Osteoblast (primary cell): ENCODE measurements around the gene ATRIP. TPM values are rescaled to one million over a fixed set of nuclear protein-coding genes. Genes with fewer than 3 reads are reported as not detected.
A peak's percentile ranks its signal among the peaks of the same experiment; 100 is the strongest.

Source experiments
- DNase-seq: peaks from one replicate; pipeline ENCODE4 v3.0.0; 2011; ENCODE audit warnings: low spot score, mixed read lengths; ENCODE audit not compliant: insufficient read length; ENCODE audit errors: missing footprints
- H2AFZ ChIP-seq: 2 replicates; pipeline ENCODE4 v1.6.0; 2011; ENCODE audit warnings: mild to moderate bottlenecking, low read length
- H3K27ac ChIP-seq: 2 replicates; pipeline ENCODE4 v1.5.1; 2011; ENCODE audit warnings: mild to moderate bottlenecking, low read depth, low read length, moderate library complexity
- H3K27me3 ChIP-seq: 2 replicates; pipeline ENCODE4 v1.6.0; 2012; ENCODE audit warnings: mild to moderate bottlenecking, control low read depth, inconsistent platforms, low read length, moderate library complexity; ENCODE audit not compliant: insufficient read depth
- H3K36me3 ChIP-seq: 2 replicates; pipeline ENCODE4 v1.5.1; 2011; ENCODE audit warnings: mild to moderate bottlenecking, low read length, control low read depth, moderate library complexity; ENCODE audit not compliant: insufficient read depth
- H3K4me1 ChIP-seq: 2 replicates; pipeline ENCODE4 v1.5.1; 2011; ENCODE audit warnings: mild to moderate bottlenecking, low read length, control low read depth, moderate library complexity; ENCODE audit not compliant: insufficient read depth
- H3K4me2 ChIP-seq: 2 replicates; pipeline ENCODE4 v1.6.0; 2011; ENCODE audit warnings: mild to moderate bottlenecking, low read length; ENCODE audit not compliant: insufficient read depth
- H3K4me3 ChIP-seq: fragments of 200-600 bp; sonication (generic); 3 replicates; pipeline ENCODE4 v1.5.1; 2012; ENCODE audit warnings: mild to moderate bottlenecking, low read length, inconsistent platforms; ENCODE audit not compliant: insufficient read depth
- H3K79me2 ChIP-seq: 2 replicates; pipeline ENCODE4 v1.6.0; 2012; ENCODE audit warnings: mild to moderate bottlenecking, low read length, control low read depth, inconsistent platforms; ENCODE audit not compliant: insufficient read depth
- H3K9me3 ChIP-seq: 2 replicates; pipeline ENCODE4 v1.5.1; 2011; ENCODE audit warnings: low read depth, low read length, control low read depth
- H4K20me1 ChIP-seq: 2 replicates; pipeline ENCODE4 v1.6.0; 2012; ENCODE audit warnings: mild to moderate bottlenecking, low read length, control low read depth; ENCODE audit not compliant: insufficient read depth
- total RNA-seq: library from RNA; depleted of rRNA; stranded (reverse); fragments of >200 nt; gene quantifications from 2 replicates; pipeline ENCODE4 v1.2.3, GENCODE V29; 2012
- TF ChIP-seq, protein P1 (sequence below): IDR thresholded peaks from 2 replicates; pipeline ENCODE4 v1.5.1; 2011; ENCODE audit warnings: mild to moderate bottlenecking, low read depth, low read length, moderate library complexity; ENCODE audit errors: extremely low read depth

Gene ATRIP
- total RNA-seq, 1 donor: 5.1 TPM

DNA sequence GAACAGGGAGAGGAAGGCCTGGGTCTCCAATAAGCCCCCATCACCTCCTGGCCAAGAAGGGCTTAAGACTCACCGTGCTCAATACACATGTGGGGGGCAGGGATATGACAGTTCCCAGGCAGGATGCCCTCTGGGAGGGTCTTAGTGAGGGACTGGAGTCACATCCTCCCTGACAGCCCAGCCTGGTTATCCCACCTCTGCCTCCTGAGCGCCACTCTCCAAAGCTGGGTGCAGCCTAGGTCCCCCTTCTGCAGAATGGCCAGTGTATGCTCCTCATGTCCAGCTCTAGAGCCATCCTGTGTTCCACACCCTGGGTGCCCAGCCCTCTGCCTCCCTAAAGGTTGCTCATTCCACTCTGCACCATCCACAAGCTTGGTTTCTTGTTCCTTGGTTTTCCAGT lies 58.6 kb downstream of the ATRIP start:
- Histone ChIP-seq H3K27me3 (no peaks in the 10 kb centered on the region), H3K36me3 (peaks cover 5% of the 10 kb centered on the region), H3K4me1 (peaks cover 25% of the 10 kb centered on the region), H3K27ac (no peak overlapping the region), H3K4me2 (peak overlapping the region; percentile 77), H3K79me2 (peaks cover 23% of the 10 kb centered on the region), H3K9me3 (no peaks in the 10 kb centered on the region), H3K4me3 (no peak overlapping the region), H4K20me1 (peaks cover 11% of the 10 kb centered on the region), H2AFZ (no peak overlapping the region)
- TF ChIP-seq, protein P1, sequence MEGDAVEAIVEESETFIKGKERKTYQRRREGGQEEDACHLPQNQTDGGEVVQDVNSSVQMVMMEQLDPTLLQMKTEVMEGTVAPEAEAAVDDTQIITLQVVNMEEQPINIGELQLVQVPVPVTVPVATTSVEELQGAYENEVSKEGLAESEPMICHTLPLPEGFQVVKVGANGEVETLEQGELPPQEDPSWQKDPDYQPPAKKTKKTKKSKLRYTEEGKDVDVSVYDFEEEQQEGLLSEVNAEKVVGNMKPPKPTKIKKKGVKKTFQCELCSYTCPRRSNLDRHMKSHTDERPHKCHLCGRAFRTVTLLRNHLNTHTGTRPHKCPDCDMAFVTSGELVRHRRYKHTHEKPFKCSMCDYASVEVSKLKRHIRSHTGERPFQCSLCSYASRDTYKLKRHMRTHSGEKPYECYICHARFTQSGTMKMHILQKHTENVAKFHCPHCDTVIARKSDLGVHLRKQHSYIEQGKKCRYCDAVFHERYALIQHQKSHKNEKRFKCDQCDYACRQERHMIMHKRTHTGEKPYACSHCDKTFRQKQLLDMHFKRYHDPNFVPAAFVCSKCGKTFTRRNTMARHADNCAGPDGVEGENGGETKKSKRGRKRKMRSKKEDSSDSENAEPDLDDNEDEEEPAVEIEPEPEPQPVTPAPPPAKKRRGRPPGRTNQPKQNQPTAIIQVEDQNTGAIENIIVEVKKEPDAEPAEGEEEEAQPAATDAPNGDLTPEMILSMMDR: no peak
- peak; percentile 39 for DNase-seq

DNA sequence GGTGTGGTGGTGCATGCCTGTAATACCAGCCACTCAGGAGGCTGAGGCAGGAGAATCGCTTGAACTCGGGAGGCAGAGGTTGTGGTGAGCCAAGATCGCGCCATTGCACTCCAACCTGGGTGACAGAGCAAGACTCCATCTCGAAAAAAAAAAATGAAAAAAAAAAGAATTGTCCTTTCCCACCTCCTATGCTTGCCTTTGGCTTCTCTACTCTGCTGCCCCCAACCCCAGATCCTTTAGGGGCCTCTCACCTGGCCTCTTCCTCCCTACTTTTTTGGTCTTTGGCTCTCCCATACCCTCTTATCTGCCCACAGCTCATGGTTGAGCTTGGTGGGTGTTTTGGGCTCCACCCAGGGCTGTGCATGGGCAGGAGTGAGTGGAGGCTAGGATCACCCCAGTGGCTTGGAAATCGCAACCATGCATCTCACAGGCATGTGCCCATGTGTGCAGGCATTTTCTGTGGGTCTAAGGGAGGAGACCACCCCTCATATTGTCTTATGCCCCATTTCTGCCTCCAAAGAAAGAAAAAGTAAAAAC lies 59.5 kb downstream of the ATRIP start:
- Histone ChIP-seq H4K20me1 (peaks cover 11% of the 10 kb centered on the region), H3K27ac (no peak overlapping the region), H3K4me1 (peaks cover 25% of the 10 kb centered on the region), H3K27me3 (no peaks in the 10 kb centered on the region), H2AFZ (no peak overlapping the region), H3K4me2 (no peak overlapping the region), H3K79me2 (peaks cover 19% of the 10 kb centered on the region), H3K9me3 (no peaks in the 10 kb centered on the region), H3K4me3 (no peak overlapping the region), H3K36me3 (peaks cover under 1% of the 10 kb centered on the region)
- peak; percentile 45 for DNase-seq
- TF ChIP-seq, protein P1: no peak

DNA sequence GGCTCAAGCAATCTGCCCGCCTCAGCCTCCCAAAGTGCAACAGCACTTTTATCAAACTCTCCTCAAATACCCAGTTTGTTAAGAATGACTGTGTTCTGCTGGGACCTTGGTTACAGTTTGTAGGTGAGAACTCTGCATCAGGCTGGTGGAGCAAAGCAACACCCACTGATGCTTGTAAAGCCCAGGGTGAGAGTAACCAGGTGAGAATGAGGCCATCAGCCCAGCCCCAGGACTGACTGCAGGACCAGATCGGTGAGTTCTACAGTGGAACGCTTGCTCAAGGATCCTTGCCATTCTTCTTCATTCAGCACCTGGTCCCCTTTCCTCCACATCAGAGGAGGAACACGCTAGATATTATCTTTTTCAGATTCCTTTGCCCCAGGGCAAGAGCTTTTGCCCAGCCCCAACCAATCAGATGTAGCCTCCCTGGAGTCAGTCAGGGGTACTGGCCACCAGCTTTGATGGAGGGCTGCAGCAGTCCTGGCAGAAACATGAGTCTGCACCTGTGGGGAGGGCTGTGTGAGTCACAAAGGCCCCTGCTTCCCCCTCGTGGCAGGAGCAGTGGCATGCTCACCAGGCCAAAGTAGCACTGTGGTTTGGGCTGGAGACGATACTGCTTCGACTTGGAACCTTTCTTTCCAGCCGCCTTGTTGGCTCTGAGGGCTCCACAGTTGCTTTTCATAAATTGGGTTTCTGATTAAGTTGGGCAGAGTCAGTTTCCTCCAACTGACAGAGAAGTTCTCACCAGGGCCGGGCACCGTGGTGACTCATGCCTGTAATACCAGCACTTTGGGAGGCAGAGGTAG lies 60.9 kb downstream of the ATRIP start:
- H3K4me3 ChIP-seq: peak overlapping the region; percentile 25
- peaks cover 25% of the 10 kb centered on the region for H3K4me1 ChIP-seq
- no peaks in the 10 kb centered on the region for H3K9me3 ChIP-seq
- no peaks in the 10 kb centered on the region for H3K27me3 ChIP-seq
- peak; percentile 91 for DNase-seq
- H4K20me1 ChIP-seq: peaks cover 5% of the 10 kb centered on the region
- H3K4me2 ChIP-seq: peak overlapping the region; percentile 53
- H2AFZ ChIP-seq: peak overlapping the region; percentile 70
- no peak overlapping the region for H3K27ac ChIP-seq
- TF ChIP-seq, protein P1: peak; percentile 31
- H3K36me3 ChIP-seq: no peaks in the 10 kb centered on the region
- H3K79me2 ChIP-seq: peaks cover 6% of the 10 kb centered on the region

DNA sequence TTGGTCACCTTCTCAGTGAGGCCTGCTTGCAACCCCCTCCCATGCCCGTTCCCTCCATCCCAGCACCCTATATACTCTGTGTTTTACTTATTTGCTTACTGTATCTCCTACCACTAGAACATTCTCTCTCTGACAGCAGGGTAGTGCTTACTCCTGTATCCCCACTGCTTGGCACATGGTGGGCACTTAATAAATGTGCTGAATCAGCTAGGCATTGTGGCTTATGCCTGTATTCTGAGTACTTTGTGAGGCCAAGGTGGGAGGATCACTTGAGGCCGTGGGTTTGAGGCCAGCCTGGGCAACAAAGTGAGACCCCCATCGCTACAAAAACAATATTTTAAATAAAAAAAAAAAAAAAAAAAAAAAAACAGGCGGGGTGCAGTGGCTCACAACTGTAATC lies 65.0 kb downstream of the ATRIP start:
- no peak overlapping the region for H3K4me3 ChIP-seq
- TF ChIP-seq, protein P1: no peak
- no peak overlapping the region for H3K4me2 ChIP-seq
- peaks cover 9% of the 10 kb centered on the region for H3K4me1 ChIP-seq
- H3K27ac ChIP-seq: no peak overlapping the region
- DNase-seq: no peak
- H4K20me1 ChIP-seq: no peaks in the 10 kb centered on the region
- H3K36me3 ChIP-seq: no peaks in the 10 kb centered on the region
- H3K9me3 ChIP-seq: no peaks in the 10 kb centered on the region
- H3K79me2 ChIP-seq: no peaks in the 10 kb centered on the region
- no peaks in the 10 kb centered on the region for H3K27me3 ChIP-seq
- no peak overlapping the region for H2AFZ ChIP-seq
